GM19438 (cell line): ENCODE measurements around the gene PLCD3.

Source experiments
- ATAC-seq: cut with Tn5 transposase; IDR thresholded peaks from one replicate; pipeline ENCODE4 v1.9.1; 2021; ENCODE audit warnings: low read depth; ENCODE audit not compliant: unreplicated experiment

PLCD3 gene

DNA sequence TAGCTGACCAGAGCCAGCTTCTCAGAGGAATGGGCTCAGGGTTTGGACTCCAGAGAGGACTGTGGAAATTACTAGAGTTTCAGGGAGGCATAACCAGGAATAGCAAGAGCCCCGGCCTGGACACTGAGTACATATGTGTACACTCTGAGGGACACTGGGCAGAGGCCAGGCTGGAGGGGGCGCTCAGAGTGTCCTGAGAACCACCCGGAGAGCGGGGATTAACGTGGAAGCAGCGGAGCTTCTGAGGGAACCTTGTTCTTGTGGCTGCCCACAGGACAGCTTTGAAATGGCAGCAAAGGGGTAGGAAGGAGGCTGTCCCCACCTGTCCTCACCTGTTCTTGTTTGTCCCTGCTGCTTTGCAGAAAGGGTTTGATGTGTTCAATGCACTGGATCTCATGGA, 27.8 kb downstream of the PLCD3 start:
- ATAC-seq = no peak

GRCh38 chr17:45104029-45104428, 28.3 kb downstream of the PLCD3 start:
- ATAC-seq = no peak

DNA sequence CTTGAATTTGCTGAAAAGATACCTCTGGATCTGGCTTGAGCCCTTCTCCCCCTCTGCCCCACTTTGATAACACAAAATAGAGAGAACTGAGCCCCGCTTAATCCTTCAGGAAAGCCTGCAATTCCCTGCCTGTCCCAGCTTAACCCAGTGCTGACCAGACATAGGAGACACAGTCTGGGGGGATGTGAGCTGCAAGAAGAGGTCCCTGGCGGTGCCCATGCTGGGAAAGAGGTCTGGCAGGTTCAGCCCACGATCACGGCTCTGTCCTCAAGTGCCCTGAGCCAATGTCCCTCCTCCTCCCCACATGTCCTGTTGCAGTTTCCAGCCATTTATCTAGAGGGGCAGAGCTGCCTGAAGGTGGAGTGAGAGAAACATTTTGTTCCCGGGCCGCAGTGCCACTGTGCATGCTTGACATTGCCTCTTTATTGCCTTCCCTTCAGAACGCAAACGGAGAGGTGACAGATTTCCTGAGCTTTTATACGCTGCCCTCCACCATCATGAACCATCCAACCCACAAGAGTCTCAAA, 29.0 kb downstream of the PLCD3 start:
- no peak for ATAC-seq

GRCh38 chr17:45102856-45103255, 29.5 kb downstream of the PLCD3 start:
- ATAC-seq = no peak

GRCh38 chr17:45101883-45102811, 30.2 kb downstream of the PLCD3 start:
- no peak for ATAC-seq

DNA sequence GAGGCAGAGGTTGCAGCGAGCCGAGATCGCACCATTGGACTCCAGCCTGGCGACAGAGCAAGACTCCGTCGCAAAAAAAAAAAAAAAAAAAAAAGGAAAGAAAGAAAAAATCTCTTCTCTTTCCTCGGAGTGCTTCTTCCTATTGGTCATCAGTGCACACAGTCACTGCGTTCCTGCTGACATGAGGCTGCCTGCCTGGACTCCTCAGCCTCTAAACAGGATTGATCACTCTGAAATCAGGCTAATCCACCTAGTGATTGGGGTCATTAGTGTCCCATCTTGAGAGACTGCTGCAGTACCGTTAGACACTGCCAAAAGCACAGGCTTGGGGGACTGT, 30.8 kb downstream of the PLCD3 start:
- ATAC-seq = no peak

DNA sequence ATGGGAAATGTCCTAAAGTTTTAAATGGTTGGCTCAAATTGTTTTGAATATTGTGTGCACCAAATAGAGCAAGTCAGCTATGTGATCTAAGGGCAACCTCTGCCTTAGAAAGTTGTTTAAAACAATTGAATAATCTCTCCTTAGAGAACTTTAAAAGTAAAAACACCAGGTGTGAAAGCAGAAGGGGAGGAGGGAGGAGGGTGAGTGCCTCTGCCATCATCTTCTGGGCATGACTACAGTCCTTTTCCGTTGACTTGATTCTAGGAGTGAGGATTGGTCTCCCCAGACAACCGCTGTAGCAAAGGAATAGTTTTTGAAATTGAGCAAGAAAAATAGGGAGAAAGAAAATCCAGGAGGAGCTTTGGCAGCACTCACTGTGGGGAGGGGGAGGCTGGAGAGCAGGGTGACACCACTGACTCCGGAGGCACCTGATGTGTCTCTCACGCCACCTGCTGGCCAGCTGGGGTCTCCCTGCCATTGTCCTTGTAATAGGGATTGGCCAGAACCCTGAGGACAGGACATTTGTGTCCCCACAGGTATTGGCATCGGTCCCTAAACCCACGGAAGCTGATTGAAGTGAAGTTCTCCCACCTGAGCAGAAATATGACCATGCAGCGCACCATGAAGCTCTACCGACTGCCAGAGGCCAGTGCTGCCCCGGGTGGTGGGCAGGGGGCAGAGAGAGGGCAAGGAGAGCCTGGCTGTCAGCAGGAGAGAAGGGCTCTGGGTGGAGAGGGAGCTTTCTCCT, 33.3 kb downstream of the PLCD3 start:
- ATAC-seq = no peak

DNA sequence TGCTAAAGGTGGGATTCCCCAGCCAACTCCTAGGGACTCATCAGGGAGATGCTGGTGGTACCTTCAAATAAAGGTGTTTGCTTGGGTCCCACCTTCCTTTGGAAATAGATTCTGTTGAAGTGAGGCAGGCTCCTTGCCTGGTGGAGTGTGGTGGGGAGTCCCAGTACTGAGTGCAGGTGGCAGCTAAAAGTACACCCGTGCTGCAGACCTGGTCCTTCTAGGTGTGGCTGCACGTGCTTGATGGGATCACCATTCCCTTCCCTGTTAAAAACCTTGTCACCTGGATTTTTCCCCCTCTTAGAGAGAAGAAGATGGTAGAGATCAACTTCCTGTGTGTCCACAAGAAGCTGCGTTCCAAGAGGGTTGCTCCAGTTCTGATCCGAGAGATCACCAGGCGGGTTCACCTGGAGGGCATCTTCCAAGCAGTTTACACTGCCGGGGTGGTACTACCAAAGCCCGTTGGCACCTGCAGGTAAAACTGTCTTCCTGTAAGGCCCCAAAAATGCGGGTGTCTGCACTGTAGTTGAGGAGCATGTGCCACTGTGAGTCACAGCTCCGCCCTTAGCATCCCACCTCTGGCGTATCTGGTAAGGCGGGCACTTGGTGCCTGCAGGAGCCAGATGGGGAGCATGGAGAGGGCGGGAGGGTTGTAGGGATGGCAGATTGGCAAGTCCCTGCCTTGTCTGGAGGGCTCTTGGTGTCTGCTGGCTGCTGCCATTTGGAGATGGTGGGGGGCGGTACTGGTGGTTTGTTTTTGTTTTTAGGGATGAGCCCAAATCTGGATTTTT, 34.0 kb downstream of the PLCD3 start:
- no peak for ATAC-seq

GRCh38 chr17:45096926-45097325, 35.4 kb downstream of the PLCD3 start:
- no peak for ATAC-seq

GRCh38 chr17:45096141-45096540, 36.2 kb downstream of the PLCD3 start:
- no peak for ATAC-seq

DNA sequence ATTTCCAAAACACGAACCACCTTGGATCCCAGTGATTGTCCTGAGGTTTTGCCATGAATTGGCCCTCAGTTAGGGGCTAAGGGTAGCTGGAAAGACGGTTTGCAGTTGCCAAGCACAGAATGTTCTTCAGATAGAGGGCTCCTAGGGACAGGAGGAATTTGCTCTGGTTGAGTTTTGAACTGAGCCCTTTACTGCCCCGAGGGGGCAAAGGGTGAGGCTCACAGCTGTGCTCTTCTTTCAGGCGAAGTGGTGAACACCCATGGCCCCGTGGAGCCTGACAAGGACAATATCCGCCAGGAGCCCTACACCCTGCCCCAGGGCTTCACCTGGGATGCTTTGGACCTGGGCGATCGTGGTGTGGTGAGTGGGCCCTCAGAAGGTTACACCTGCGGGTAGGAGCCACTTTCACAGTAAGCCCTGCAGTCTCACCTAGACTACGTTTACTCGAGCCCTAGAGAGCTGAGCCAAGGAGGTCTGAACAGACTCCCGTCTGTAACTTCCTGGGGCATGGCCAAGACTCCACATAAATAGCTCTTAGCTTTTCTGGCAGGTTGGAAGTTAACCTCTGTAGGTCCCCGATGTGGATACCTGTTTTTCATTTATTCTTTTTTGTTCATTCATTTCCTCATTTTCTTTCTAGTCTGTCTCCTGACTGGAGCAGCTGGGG, 38.7 kb downstream of the PLCD3 start:
- ATAC-seq = no peak

- ATAC-seq = no peak
These were observed 39.3 kb downstream of the PLCD3 start for GRCh38 chr17:45092911-45093430.

GRCh38 chr17:45091778-45092425, 40.4 kb downstream of the PLCD3 start:
- ATAC-seq = no peak

GRCh38 chr17:45090711-45091110, 41.6 kb downstream of the PLCD3 start:
- ATAC-seq = no peak

DNA sequence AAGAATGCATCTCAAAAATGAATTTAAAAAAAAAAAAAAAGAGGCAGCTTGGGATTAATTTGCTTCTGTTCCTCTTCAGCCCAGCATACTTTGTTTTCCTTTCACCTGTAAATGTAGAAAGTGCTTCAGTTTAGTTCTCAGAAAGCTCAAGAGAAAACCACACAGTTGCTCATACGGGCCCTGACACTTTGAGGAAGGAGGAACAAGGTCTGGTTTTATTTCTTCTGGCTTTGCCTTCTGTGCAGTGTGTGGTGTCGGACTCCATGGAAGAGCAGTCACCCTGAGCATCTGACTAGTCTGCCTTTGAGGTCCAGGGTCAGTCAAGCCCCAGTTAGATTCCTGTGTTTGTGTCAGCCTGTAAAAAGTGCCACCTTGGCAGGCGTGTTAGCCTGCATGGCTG, 43.6 kb downstream of the PLCD3 start:
- no peak for ATAC-seq

- no peak for ATAC-seq
These were observed 44.3 kb downstream of the PLCD3 start for GRCh38 chr17:45087978-45088377.

GRCh38 chr17:45087504-45087975, 44.8 kb downstream of the PLCD3 start:
- no peak for ATAC-seq

DNA sequence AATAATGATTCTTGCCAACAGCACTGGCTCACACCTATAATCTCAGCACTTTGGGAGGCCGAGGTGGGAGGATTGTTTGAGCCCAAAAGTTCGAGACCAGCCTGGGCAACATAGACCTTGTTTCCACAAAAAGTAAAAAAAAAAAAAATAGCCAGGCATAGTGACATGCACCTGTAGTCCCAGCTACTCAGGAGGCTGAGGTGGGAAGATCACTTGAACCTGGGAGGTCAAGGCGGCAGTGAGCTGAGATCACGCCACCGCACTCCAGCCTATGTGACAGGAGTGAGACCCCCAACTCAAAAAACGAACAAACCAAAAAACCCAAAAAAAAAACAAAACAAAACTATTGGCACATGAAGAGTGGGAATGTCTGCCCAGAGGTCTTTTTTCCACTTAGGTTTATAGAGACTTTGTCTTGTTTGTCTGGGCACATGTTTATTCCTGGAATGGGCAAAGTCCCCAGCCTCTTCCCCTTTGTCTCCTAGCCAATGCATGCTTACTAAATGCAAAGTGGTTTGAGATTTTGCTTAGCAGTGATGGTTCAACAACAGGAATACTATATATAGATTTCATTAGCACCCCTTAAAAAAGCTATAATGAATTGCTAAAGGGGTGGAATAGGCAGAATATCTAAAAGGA, 45.3 kb downstream of the PLCD3 start:
- ATAC-seq = no peak

DNA sequence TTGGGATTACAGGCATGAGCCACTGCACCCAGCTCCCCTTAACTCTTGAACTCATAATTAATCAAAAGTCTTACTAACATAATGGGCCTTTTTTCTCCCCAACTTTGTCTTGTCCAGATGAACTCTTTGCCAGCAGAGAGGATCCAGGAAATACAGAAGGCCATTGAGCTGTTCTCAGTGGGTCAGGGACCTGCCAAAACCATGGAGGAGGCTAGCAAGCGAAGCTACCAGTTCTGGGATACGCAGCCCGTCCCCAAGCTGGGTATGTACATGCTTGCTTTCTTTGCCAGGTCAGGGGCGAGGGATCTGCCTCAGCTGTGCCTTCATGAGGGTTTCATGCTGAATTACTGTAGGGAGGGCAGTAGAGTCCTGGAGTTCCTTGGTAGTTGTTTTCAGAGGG, 45.9 kb downstream of the PLCD3 start:
- ATAC-seq = no peak
